ENCODE data around the gene NEBL. TPM values are rescaled to one million over a fixed set of nuclear protein-coding genes. Genes with fewer than 3 reads are reported as not detected.

The NEBL gene
- total and polyA plus RNA-seq, 9 of the 15 experiments (the other 6 are each of a cell fraction or from before 2014, with no cell fraction given), result 0.82 to 14.6 (median 9.8) TPM

DNA sequence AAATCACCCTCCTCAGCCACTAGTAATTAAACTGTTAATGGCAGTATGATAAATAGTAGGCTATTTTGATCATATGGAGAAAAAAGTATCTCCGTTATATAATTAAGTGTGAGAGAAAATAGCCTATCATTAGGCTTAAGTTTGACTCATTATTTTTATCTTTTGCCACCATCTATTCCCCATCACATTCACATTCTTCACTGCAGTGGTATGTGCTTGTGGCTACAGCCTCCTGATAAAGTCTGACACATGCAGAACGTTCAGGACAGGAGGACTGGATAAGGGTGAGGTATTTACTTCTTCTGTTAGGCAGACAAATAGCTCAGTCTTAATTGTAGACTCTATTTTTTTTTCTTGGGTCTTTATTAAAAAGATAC, 5.8 kb downstream of the NEBL start:
- no peak for ATAC-seq
- H3K27me3 ChIP-seq (ENCODE audit: control insufficient read depth in 2 of 2, insufficient read depth in 2 of 2, low read length in 2 of 2), result no peaks in the 10 kb centered on the region

More for the DNA sequence above, 5.8 kb downstream of the NEBL start:
- in situ Hi-C loops (cut with MboI) (no loop called here), intact Hi-C loops (cut with micrococcal nuclease) (no loop called here)
- POLR2A ChIA-PET, result no interaction called here
- Histone ChIP-seq H3K4me2 (ENCODE audit: insufficient read depth, low read length) (no peak overlapping the region), H3K9ac (ENCODE audit: insufficient read depth in 1 of 2, low read depth in 2 of 2, low read length in 2 of 2) (no peak overlapping the region), H3K9me1 (ENCODE audit: control insufficient read depth, insufficient read depth, low read length) (no peaks in the 10 kb centered on the region), H3K4me3 (no peak overlapping the region), H3K4me1 (replicated peaks in 1 of 2; ENCODE audit: control insufficient read depth in 2 of 2, insufficient read depth in 2 of 2, low read length in 2 of 2) (no peaks in the 10 kb centered on the region), H3K36me3 (ENCODE audit: control insufficient read depth, insufficient read depth, low read length) (no peaks in the 10 kb centered on the region), H3K79me2 (ENCODE audit: control insufficient read depth, insufficient read depth, low read length) (no peaks in the 10 kb centered on the region), H2AFZ (ENCODE audit: low read depth, low read length) (no peak overlapping the region), H3K27ac (ENCODE audit: extremely low read depth, low read depth, low read length) (no peak overlapping the region), H4K20me1 (replicated peaks; ENCODE audit: control insufficient read depth, insufficient read depth, low read length) (no peaks in the 10 kb centered on the region), H3K9me3 (replicated peaks; ENCODE audit: control insufficient read depth, insufficient read depth, low read depth, low read length) (no peaks in the 10 kb centered on the region)
- FAIRE-seq (no peak), DNase-seq (ENCODE audit: extremely low read depth in 1 of 4, low spot score in 3 of 4) (peak in 1 of 4 experiments; percentile 7)
- CTCF ChIA-PET (ENCODE audit: low intra/inter-chr PET ratio), result no interaction called here
- no TSS peak for BruUV-seq (replicated peaks)
- TF ChIP-seq FOSL1 (tag; conservative IDR thresholded peaks at IDR 0.05), result peak; percentile 90
- peak in 1 of 2 experiments; percentile 95; a peak in 2 of 4 replicates for TF ChIP-seq TEAD1 (CRISPR knock-in tag; IDR thresholded peaks at IDR 0.05)
- no peak for TF ChIP-seq IRF2 (CRISPR knock-in tag; IDR thresholded peaks at IDR 0.05)
- TF ChIP-seq NONO (IDR thresholded peaks at IDR 0.05; ENCODE audit: low read depth in 2 of 2, low read length in 1 of 2), result no peak
- no peak for TF ChIP-seq HDAC6 (IDR thresholded peaks at IDR 0.05; ENCODE audit: low read depth, low read length)
- TF ChIP-seq OTX1 (CRISPR knock-in tag; IDR thresholded peaks at IDR 0.05), result no peak
- TF ChIP-seq BRF1 (IDR thresholded peaks at IDR 0.05; ENCODE audit: borderline replicate concordance, extremely low read depth, insufficient read length), result no peak
- no peak for TF ChIP-seq RBM15 (IDR thresholded peaks at IDR 0.05; ENCODE audit: insufficient read depth, low read length)
- peak; percentile 11; the same call in 1 of the 2 replicates for TF ChIP-seq JUND (IDR thresholded peaks at IDR 0.05; ENCODE audit: borderline replicate concordance, low read depth, low read length)
- no peak for TF ChIP-seq JUND (tag; IDR thresholded peaks at IDR 0.05; ENCODE audit: borderline replicate concordance, low read depth, low read length)
- peak; percentile 73 for TF ChIP-seq TEAD4 (IDR thresholded peaks at IDR 0.05; ENCODE audit: low read length)
- no peak for TF ChIP-seq TEAD4 (CRISPR knock-in tag; IDR thresholded peaks at IDR 0.05; ENCODE audit: borderline replicate concordance)
- TF ChIP-seq POLR2H (tag; IDR thresholded peaks at IDR 0.05; ENCODE audit: low read depth), result no peak
- WGBS (ENCODE audit: insufficient coverage, low coverage, missing lambda C conversion rate), result 11% methylated on average over 2 of the region's 2 CpGs
